HG03025 (cell line): ENCODE data around the gene RIMS4.

Experiments used
- ATAC-seq: cut with Tn5 transposase; IDR thresholded peaks from one replicate; pipeline ENCODE4 v1.9.1; 2021; ENCODE audit warnings: mild to moderate bottlenecking, moderate library complexity; ENCODE audit not compliant: unreplicated experiment, low FRiP score

The RIMS4 gene

GRCh38 chr20:44796758-44797457, 13.4 kb downstream of the RIMS4 start:
- no peak for ATAC-seq

DNA sequence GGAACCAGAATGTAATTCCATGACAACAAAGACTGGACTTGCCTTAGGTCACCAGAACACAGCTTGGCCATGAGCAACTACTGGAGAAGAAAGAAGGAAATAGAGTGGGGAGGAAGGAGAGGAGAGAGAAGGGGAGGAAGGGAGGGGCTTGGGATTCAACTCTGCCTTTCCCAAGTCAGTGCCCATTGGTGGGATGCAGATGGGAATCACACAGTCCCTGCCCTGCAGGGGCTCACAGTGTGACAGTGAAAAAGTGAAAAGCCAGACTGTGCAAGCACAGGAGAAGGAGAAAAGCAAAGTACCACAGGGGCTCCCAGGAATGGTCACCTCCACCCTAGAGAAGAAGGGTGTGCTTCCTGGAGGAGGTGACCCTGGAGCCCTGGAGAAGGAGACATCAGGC, 14.0 kb downstream of the RIMS4 start:
- ATAC-seq, result no peak

GRCh38 chr20:44795836-44796235, 14.5 kb downstream of the RIMS4 start:
- ATAC-seq, result no peak

GRCh38 chr20:44792796-44793195, 17.6 kb downstream of the RIMS4 start:
- ATAC-seq, result no peak

DNA sequence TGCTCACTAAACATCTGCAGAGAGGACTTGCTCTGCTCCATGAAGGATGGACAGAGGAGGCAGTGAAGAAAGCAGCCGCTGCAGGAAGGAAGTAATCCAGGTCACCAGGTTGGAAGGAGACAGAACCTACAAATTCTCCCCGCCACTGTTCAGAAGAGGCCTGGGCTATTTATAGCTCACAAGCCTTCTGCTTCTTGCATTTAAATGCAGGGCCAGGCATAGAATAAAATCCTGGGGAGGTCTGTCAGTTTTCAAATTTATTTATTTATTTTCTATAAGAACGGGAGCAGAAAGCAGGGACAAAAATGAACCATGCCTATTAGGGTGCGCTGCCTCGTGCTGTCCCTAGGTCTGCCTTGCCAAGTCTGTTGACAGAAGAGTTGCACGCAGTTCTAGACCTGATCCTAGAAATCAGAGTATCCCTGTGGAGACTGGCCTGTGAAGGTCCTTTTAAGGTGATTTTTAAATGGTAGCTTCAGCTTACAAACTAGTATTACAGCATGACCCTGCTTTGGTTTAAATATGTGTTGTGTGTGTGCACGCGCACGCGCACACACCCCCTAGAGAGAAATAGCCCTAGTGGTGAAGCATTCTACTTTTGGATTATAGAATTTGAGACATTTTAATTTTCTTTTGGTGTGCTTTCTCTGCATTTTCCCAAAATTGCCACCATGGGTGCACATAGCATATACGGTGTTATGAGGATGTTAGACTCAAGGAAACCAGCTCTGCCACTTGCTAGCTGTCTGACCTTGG, 19.5 kb downstream of the RIMS4 start:
- no peak for ATAC-seq

DNA sequence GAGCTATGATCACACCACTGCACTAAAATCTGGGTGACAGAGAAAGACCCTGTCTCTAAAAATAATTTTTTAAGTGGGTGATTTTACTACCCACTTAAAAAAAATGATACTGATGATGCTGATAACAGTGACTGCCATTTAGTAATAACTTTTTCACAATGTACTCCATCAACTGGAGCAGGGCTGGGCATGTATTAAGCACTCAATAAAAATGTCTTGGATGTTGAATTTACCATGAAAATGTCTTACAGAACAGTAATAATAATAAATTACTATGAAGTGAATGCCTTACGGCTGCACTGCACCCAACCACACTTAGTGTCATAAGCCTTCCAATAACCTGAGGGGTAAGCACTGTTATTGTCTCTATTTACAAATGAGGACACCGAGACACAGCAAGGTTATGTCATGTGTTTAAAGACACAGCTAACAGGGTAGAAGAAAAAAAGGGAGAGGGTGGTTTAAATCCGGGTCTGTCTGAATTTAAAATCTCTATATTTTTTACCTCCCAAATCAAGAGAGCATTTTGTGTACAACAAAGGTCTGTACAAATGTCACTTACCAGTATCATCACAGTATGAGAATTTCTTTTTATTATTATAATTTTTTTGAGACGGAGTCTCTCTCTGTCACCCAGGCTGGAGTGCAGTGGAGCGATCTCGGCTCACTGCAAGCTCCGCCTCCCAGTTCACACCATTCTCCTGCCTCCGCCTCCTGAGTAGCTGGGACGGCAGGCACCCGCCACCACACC, 21.5 kb downstream of the RIMS4 start:
- no peak for ATAC-seq

GRCh38 chr20:44787299-44787698, 23.0 kb downstream of the RIMS4 start:
- no peak for ATAC-seq

DNA sequence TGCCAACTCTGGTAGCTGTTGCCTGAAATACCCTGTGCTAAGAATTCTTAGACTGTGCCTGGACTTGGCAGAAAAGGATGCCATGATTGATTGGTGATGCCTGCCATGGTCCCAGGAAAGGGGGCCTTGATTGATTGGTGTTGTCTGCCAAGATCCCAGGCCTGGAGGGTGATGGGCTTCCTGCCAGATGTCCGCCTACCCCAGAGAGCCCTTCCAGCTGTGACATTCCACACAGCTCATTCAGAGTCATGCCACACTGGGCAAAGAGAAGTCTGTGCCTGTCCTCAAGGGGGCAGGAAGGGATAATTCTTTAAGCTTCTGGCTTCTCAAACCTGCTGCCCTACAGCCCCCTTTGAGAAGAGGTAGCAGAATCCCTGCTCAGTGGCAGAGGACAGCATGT, 24.6 kb downstream of the RIMS4 start:
- ATAC-seq, result no peak

DNA sequence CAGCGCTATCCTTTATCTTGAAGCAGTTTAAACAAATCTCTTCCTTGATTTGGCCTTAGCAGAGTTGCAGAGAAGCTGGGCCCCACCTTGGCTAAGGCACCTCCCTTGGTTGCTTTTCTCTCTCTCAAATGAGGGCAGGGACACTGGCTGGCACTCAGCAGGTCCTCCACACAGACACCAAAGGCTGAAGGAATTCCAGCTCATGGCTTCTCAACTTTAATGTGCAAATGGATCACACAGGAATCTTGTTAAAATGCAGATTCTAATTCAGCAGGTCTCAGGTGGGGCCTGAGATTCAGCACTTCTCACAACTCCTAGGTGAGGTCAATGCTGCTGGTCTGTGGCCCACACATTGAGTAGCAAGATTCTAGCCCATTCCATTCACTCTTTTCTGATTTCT, 25.7 kb downstream of the RIMS4 start:
- ATAC-seq, result no peak

DNA sequence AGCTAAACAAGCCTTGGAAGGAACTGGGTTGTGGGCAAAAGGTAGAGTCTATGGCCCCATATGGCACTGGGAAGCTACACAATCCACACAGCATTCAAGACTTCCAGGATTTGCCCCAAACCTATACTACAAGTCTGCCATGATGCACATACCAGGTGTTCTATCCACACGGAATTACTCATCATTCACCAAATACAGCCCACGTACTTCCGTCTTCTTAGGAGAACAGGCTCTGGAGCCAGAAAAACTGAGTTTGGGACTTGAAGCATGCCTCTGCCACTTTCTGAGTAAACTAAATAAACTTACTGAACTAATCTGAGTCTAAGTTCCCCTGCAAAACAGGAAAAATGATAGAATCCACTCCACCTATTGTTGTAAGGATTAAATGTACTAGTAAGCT, 28.6 kb downstream of the RIMS4 start:
- ATAC-seq, result no peak

DNA sequence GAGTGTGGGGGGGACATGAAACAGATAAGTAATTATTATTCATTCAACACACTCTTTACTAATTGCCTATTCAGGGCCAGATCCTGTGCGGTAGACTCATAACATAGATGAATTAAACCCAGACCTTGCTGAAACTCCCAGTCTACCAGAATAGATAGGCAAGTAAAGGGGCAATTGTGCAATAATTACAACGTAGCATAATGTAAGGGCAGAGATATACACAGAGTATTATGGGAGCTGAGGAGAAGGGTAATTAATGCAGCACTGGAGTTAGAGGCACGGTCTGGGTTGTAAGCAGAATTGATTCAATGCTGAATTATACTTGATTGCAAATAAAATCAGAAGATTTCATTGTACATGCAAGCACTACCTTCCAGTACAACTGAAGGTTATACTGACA, 29.2 kb downstream of the RIMS4 start:
- ATAC-seq, result no peak

DNA sequence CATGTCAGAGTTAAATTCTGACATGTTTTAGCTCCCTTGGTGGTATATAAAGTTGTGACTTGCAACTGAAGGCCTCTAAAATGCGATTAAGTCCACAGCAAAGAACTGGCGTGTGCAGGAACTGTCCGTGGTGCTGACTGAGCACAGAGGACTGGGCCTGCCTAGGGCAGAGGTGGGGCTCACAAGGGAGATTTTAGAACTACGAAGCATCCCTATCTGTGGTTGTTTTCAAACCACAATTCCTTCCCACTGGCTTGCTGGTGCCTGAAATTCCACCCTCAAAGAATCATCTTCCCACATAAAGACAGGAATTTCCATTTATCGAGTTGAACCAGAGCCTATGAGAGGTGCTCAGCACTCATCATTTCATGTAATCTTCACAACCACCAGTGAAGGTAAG, 30.1 kb downstream of the RIMS4 start:
- no peak for ATAC-seq

- no peak for ATAC-seq
These were observed 33.4 kb downstream of the RIMS4 start for GRCh38 chr20:44776980-44777379.

DNA sequence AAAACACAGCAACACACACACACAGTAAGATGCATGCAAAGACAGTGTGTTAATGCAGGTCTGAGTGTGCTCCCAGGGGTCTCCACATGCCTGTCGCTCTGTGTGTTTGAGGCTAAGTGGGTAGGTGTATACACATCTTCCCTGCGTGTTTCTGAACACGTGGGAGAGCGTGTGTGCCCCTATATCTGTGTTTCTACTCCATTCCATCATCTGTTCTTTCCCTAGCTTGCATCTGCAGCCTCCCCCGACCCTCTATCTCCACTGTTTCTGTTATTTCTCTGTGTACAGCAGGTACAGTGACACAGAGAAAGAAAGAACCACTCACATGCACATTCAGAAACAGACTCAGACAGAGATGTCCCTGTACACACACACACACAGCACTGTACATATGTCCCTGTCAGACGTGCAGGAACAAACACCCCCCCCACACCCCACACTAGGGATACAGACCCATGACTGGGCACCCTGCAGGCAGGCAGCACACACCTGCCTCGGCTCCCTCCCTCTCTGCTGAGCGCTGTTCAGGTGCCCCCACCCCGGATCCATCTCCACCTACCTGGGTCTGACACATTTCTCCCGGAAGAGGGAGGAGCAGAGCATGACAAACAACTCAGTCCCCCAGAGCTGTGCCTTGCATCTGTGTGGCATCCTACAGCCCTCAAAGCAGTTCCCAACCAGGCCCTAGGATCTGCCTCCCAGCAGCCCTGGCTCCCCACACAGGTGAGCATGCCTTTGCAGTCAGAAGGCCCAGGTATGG, 37.1 kb downstream of the RIMS4 start:
- ATAC-seq, result no peak

GRCh38 chr20:44772636-44773035, 37.7 kb downstream of the RIMS4 start:
- ATAC-seq, result no peak

GRCh38 chr20:44771172-44771535, 39.2 kb downstream of the RIMS4 start:
- no peak for ATAC-seq

DNA sequence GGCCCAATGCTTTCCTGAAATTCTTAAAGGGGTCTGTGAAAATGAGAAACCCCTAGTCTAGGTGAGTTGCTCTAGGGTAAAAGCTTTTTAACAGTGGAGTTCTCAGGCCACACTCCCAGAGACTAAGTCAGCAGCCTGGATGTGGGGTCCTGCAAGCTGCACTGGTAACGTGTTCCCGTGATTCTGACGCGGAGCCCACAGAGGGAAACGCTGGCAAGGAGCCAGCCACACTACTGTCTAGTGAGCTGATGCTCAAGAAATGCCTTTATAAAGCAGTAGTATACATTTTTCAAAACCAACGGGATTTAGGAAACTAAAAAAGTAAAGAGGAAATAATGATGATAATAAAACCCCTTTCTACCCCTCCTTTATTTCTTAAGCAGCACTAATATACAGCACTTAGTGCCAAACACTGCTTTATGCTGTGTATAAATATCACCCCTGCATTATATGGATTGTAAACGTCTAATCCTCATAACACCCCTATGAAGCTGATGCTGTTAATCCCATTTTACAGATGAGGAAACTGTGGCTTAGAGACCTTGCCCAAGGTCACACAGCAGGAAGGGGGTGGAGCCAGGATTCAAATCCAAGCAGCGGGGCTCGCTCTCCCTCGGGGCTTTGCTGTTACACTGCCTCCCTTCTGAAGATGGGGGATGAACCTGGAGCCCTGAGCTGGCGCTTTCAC, 39.7 kb downstream of the RIMS4 start:
- no peak for ATAC-seq

- ATAC-seq, result no peak
These were observed 40.9 kb downstream of the RIMS4 start for GRCh38 chr20:44769481-44769863.

- no peak for ATAC-seq
These were observed 41.4 kb downstream of the RIMS4 start for GRCh38 chr20:44768854-44769480.

DNA sequence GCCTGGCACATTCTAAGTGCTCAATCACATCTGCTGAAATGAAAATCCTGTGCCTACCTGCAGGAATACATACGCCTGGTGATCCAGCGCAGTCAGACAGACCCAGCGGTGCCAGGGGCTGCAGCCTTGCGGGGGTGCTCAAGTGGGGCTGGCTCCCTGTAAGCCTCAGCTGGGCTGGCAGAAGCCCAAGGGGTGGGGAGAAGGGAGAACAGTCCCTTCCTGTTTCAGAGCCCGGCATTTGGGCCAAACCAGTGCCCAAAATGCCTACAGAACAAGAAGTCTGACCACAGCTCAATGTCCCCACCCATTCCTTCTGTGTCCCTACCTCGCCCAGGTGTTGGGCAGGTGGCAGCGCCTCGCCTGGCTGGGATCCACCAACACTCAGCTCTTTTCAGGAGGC, 42.1 kb downstream of the RIMS4 start:
- ATAC-seq, result no peak
